ENCODE data around the gene TRPV6. TPM values are rescaled to one million over a fixed set of nuclear protein-coding genes. Genes with fewer than 3 reads are reported as not detected.
A peak's percentile ranks its signal among the peaks of the same experiment; 100 is the strongest.

The TRPV6 gene
- total and polyA plus RNA-seq, 12 donors, result under 0.01 to 0.10 (median 0.06) TPM; not detected in 8

DNA sequence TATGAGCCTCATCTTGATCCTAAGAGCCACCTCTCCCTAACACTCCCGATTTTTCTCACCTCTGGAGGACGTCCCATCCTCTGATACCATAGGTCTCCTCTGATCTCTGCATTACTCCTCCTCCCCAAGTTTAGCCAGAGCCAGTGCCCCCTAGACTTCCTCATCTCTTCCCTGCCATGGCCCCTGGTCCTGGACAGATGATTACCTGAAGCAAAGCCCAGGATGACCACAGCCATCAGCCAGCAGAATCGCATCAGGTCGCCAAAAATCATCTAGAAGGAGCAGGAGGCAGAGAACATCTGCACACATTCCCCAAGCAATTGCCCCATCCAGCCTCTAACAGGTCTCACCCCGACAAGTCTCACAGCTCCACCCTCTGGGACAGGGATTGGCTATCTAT, 11.7 kb downstream of the TRPV6 start:
- H3K4me3 ChIP-seq, result no peak overlapping the region
- no peaks in the 10 kb centered on the region for H3K4me1 ChIP-seq (replicated peaks in 1 of 2)
- intact Hi-C loops (cut with DNase I), result loop anchor here in 1 of 2 donors (10.0 kb wide), 2 partner anchors 131 to 341 kb away; no protein-coding TSS in a partner anchor
- H3K27me3 ChIP-seq, result no peaks in the 10 kb centered on the region
- no peaks in the 10 kb centered on the region for H3K36me3 ChIP-seq (replicated peaks in 1 of 2)
- no peak overlapping the region for H3K27ac ChIP-seq
- no peak for TF ChIP-seq POLR2A (IDR thresholded peaks at IDR 0.05)
- TF ChIP-seq, protein P1, sequence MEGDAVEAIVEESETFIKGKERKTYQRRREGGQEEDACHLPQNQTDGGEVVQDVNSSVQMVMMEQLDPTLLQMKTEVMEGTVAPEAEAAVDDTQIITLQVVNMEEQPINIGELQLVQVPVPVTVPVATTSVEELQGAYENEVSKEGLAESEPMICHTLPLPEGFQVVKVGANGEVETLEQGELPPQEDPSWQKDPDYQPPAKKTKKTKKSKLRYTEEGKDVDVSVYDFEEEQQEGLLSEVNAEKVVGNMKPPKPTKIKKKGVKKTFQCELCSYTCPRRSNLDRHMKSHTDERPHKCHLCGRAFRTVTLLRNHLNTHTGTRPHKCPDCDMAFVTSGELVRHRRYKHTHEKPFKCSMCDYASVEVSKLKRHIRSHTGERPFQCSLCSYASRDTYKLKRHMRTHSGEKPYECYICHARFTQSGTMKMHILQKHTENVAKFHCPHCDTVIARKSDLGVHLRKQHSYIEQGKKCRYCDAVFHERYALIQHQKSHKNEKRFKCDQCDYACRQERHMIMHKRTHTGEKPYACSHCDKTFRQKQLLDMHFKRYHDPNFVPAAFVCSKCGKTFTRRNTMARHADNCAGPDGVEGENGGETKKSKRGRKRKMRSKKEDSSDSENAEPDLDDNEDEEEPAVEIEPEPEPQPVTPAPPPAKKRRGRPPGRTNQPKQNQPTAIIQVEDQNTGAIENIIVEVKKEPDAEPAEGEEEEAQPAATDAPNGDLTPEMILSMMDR (IDR thresholded peaks at IDR 0.05), result no peak
- H3K9me3 ChIP-seq (replicated peaks in 1 of 3), result no peaks in the 10 kb centered on the region
- WGBS, 4 donors, result 64 to 81% (median 78%) methylated on average over 5 of the region's 5 CpGs
- DNase-seq, result no peak

DNA sequence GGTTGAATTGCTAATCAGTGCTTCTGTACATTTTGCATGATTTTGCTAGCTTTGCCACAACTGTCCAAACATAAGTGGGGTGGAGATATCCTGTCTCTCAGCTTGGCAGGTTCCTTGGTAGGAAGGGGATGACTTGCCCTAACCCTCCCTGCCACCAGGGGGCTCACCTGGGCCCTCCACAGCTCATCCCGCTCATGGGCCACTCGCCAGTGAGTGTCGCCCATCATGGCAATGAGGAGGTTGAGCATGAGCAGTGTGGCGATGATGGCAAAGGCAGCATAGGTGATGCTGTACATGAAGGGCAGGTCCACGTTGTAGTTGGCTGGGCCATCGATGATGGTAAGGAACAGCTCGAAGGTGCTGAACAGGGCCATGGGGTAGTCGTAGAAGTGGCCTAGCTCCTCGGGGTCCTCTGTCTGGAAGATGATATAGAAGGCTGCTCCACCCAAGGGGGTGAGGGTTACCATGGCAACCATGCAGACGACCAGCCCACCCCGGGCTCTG, 12.2 kb downstream of the TRPV6 start:
- Histone ChIP-seq H3K36me3 (replicated peaks in 1 of 2) (no peaks in the 10 kb centered on the region), H3K27me3 (no peaks in the 10 kb centered on the region), H3K4me3 (no peak overlapping the region), H3K27ac (no peak overlapping the region), H3K4me1 (replicated peaks in 1 of 2) (no peaks in the 10 kb centered on the region), H3K9me3 (replicated peaks in 1 of 3) (no peaks in the 10 kb centered on the region)
- intact Hi-C loops (cut with DNase I), result loop anchor here in 1 of 2 donors (10.0 kb wide), 2 partner anchors 131 to 341 kb away; no protein-coding TSS in a partner anchor
- 70 to 82% (median 77%) methylated on average over 10 to 11 of the region's 11 CpGs for WGBS, 4 donors
- TF ChIP-seq, protein P1 (IDR thresholded peaks at IDR 0.05), result peak in 2 of 6 experiments; percentile 23 to 39
- no peak for TF ChIP-seq POLR2A (IDR thresholded peaks at IDR 0.05)
- DNase-seq, result no peak

DNA sequence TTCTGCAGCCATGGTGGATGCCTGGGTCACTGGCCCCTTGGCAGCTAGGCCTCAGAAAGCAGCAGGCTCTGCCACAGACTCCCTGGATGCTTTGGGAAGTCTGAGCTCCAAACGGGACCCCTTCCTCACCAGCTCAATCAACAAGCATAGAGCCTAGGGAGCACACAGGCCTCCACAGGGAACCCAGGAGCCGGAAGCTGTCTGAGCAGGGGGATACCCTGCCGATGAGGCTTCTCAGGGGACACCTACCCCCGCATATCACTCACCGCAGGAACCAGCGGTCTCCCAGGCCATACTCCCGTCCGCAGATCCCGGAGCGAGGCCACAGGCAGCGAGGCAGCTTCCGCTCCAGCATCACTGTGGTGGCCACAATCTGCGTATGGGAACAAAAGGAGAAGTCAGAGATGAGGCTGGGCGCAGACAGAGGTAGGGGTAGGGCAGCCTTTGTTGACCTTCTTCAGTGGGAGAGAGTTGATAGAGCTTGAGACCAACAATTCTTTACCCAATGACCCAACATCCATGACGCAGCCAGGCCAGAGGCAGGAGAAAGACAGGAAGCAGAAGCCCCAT, 13.4 kb downstream of the TRPV6 start:
- Histone ChIP-seq H3K36me3 (replicated peaks in 1 of 2) (no peaks in the 10 kb centered on the region), H3K9me3 (replicated peaks in 1 of 3) (no peaks in the 10 kb centered on the region), H3K27me3 (no peaks in the 10 kb centered on the region), H3K4me1 (replicated peaks in 1 of 2) (no peaks in the 10 kb centered on the region), H3K4me3 (no peak overlapping the region), H3K27ac (no peak overlapping the region)
- no peak for TF ChIP-seq POLR2A (IDR thresholded peaks at IDR 0.05)
- TF ChIP-seq, protein P1 (IDR thresholded peaks at IDR 0.05), result no peak
- DNase-seq, result peak in 1 of 7 donors; percentile 33
- intact Hi-C loops (cut with DNase I), result loop anchor here in 1 of 2 donors (10.0 kb wide), 2 partner anchors 133 to 343 kb away; no protein-coding TSS in a partner anchor
- 79 to 92% (median 87%) methylated on average over 11 to 15 of the region's 15 CpGs for WGBS, 4 donors

DNA sequence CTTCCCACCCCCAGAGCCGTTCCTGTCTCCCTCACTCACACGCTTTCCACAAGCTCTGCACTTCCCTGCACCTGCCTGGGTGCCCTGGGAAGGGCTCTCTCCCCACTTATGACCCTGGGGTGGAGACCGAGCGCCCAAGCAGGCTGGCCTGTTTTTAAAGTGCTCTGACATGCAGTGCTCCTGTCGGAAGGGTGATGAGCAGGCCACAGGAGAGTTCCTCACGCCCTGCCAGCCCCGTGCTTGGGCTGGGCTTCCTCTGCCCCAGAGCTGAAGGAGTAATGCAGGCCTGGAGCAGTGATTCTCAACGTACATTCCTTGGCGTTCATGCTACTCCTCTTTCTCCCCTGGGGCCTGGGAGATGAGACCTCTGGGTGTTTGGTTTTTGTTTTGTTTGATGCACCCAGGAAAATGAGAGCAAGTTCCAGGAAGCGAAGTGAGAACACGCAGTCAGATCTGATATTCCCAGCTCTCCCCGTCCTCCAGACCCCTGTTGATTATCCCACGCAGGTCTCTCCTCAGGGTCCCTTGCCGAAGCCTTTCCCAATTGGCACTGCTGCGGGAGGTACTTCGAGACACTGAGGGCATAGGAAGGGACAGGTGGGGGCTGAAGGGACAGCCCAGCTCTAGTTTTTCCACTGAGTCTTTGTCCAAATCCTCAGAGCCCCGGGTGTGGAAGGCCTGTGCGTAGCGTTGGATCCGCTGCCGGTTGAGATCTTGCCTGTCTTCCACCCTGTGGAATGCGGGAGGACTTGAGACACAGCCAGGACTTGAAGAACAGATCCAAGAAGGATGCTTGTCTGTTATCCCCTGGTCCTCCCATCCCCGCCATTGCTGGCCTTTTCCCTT, 14.1 kb downstream of the TRPV6 start:
- Histone ChIP-seq H3K36me3 (replicated peaks in 1 of 2) (no peaks in the 10 kb centered on the region), H3K9me3 (replicated peaks in 1 of 3) (no peaks in the 10 kb centered on the region), H3K27ac (no peak overlapping the region), H3K27me3 (no peaks in the 10 kb centered on the region), H3K4me1 (replicated peaks in 1 of 2) (no peaks in the 10 kb centered on the region), H3K4me3 (no peak overlapping the region)
- DNase-seq, result peak in 1 of 7 donors; percentile 27
- WGBS, 4 donors, result 82 to 87% (median 87%) methylated on average over 16 to 23 of the region's 23 CpGs
- intact Hi-C loops (cut with DNase I), result loop anchor here in 1 of 2 donors (10.0 kb wide), 2 partner anchors 133 to 343 kb away; no protein-coding TSS in a partner anchor
- TF ChIP-seq, protein P1 (IDR thresholded peaks at IDR 0.05), result no peak
- TF ChIP-seq POLR2A (IDR thresholded peaks at IDR 0.05), result no peak
